Keratinocyte (primary cell): Measurements from ENCODE around the gene REEP6. TPM values are rescaled to one million over a fixed set of nuclear protein-coding genes. Genes with fewer than 3 reads are reported as not detected.

Source experiments
- DNase-seq: peaks from one replicate; pipeline ENCODE4 v3.0.0-alpha.2; 2011; ENCODE audit warnings: low read depth, missing footprints, low spot score
- FAIRE-seq: peaks from 2 replicates; lab custom pipeline; 2011; peaks lifted over from hg19 to GRCh38; lab: Jason Lieb, UNC
- H2AFZ ChIP-seq: 2 replicates; pipeline ENCODE4 v1.6.0; 2012; ENCODE audit warnings: low read length, control low read depth, inconsistent platforms; ENCODE audit not compliant: control insufficient read depth
- H3K27ac ChIP-seq: 2 replicates; pipeline ENCODE4 v1.5.1; 2011; ENCODE audit warnings: low read length; ENCODE audit not compliant: control insufficient read depth, insufficient read depth
- H3K27me3 ChIP-seq: 3 replicates; pipeline ENCODE4 v1.6.0; 2011; ENCODE audit warnings: low read length; ENCODE audit not compliant: control insufficient read depth, insufficient read depth; ENCODE audit errors: extremely low read depth
- H3K36me3 ChIP-seq, 2 experiments: 2 replicates in 1 of 2; 3 replicates in 1 of 2; pipeline ENCODE4 v1.5.1; 2011; ENCODE audit warnings: low read length in 2 of 2, mild to moderate bottlenecking in 1 of 2; ENCODE audit not compliant: control insufficient read depth in 2 of 2, insufficient read depth in 2 of 2; ENCODE audit errors: extremely low read depth in 1 of 2
- H3K4me1 ChIP-seq: 3 replicates; pipeline ENCODE4 v1.5.1; 2011; ENCODE audit warnings: low read length; ENCODE audit not compliant: control insufficient read depth, insufficient read depth; ENCODE audit errors: extremely low read depth
- H3K4me2 ChIP-seq: 3 replicates; pipeline ENCODE4 v1.6.0; 2011; ENCODE audit warnings: low read depth, low read length; ENCODE audit not compliant: control insufficient read depth, insufficient read depth; ENCODE audit errors: extremely low read depth
- H3K4me3 ChIP-seq, 3 experiments: fragments of 200-600 bp in 1 of 3; sonication (generic) in 1 of 3; 2 replicates in 2 of 3; 3 replicates in 1 of 3; pipeline ENCODE4 v1.5.1; 2011 to 2016; ENCODE audit warnings: low read length in 3 of 3, mild to moderate bottlenecking in 3 of 3, control low read depth in 2 of 3, inconsistent platforms in 1 of 3, low read depth in 1 of 3, mixed read lengths in 1 of 3, mixed run types in 1 of 3, moderate library complexity in 1 of 3; ENCODE audit not compliant: control insufficient read depth in 2 of 3, insufficient read depth in 2 of 3; ENCODE audit errors: extremely low read depth in 1 of 3
- H3K79me2 ChIP-seq: 2 replicates; pipeline ENCODE4 v1.6.0; 2012; ENCODE audit warnings: low read length; ENCODE audit not compliant: control insufficient read depth, insufficient read depth
- H3K9ac ChIP-seq: 3 replicates; pipeline ENCODE4 v1.6.0; 2011; ENCODE audit warnings: low read length; ENCODE audit not compliant: control insufficient read depth, insufficient read depth; ENCODE audit errors: extremely low read depth
- H3K9me1 ChIP-seq: 3 replicates; pipeline ENCODE4 v1.6.0; 2011; ENCODE audit warnings: low read length; ENCODE audit not compliant: control insufficient read depth, insufficient read depth; ENCODE audit errors: extremely low read depth
- H3K9me3 ChIP-seq: 2 replicates; pipeline ENCODE4 v1.5.1; 2012; ENCODE audit warnings: low read depth, low read length; ENCODE audit not compliant: control insufficient read depth
- H4K20me1 ChIP-seq: 3 replicates; pipeline ENCODE4 v1.6.0; 2011; ENCODE audit warnings: low read length; ENCODE audit not compliant: control insufficient read depth, insufficient read depth; ENCODE audit errors: extremely low read depth
- CTCF ChIP-seq, 3 experiments: IDR thresholded peaks in 1 of 3; conservative IDR thresholded peaks in 1 of 3; optimal IDR thresholded peaks in 1 of 3; 2 replicates in 2 of 3; 3 replicates in 1 of 3; pipeline versions ENCODE3 to v1.5.1; 2011; ENCODE audit warnings: low read length in 3 of 3, mild to moderate bottlenecking in 3 of 3, moderate library complexity in 2 of 3, control low read depth in 1 of 3, inconsistent platforms in 1 of 3; ENCODE audit not compliant: insufficient read depth in 2 of 3; ENCODE audit errors: extremely low read depth in 1 of 3
- EZH2 ChIP-seq: IDR thresholded peaks from one replicate; pipeline ENCODE4 v1.6.1; 2012; ENCODE audit warnings: inconsistent platforms, mild to moderate bottlenecking, low read length, moderate library complexity
- dilution Hi-C: fragments of 300-500 bp; cut with MboI; formaldehyde crosslinking; loops from one replicate; pipeline ENCODE4 v1.7.0; 2020; ENCODE audit warnings: low sequenced_read_pairs; ENCODE audit not compliant: extremely low pct_ligation_motif_present
- polyA plus RNA-seq, 5 experiments: library from polyadenylated mRNA; depleted of rRNA in 3 of 5; stranded (reverse) in 3 of 5; stranded (forward) in 1 of 5; unstranded in 1 of 5; fragments of >200 nt; gene quantifications; 1 replicate in 1 of 5; 2 replicates in 3 of 5; 3 replicates in 1 of 5; pipeline versions ENCODE4 v1.2.1 to v1.2.3, GENCODE V29; 2011 to 2012; ENCODE audit warnings: missing spikeins in 2 of 5, low read depth in 1 of 5, low replicate concordance in 1 of 5

Gene REEP6
- polyA plus RNA-seq, 1 donor (not counting 4 experiments of a cell fraction or from before 2014, with no cell fraction given) = 1.2 TPM

GRCh38 chr19:1510807-1511206 lies 19.8 kb downstream of the REEP6 start:
- H3K27ac ChIP-seq = no peak overlapping the region
- H3K9me1 ChIP-seq = no peaks in the 10 kb centered on the region
- no peak overlapping the region for H3K4me3 ChIP-seq
- H3K79me2 ChIP-seq = no peaks in the 10 kb centered on the region
- no peak overlapping the region for H2AFZ ChIP-seq
- H3K9me3 ChIP-seq = no peaks in the 10 kb centered on the region
- no peaks in the 10 kb centered on the region for H4K20me1 ChIP-seq
- FAIRE-seq (no peak), DNase-seq (no peak)
- H3K4me1 ChIP-seq = peaks cover 13% of the 10 kb centered on the region
- H3K27me3 ChIP-seq = no peaks in the 10 kb centered on the region
- no peak overlapping the region for H3K9ac ChIP-seq
- no peak overlapping the region for H3K4me2 ChIP-seq
- TF ChIP-seq CTCF (optimal IDR thresholded peaks at IDR 0.05 in 1 of 3, IDR thresholded peaks at IDR 0.05 in 1 of 3, conservative IDR thresholded peaks at IDR 0.05 in 1 of 3; ENCODE audit: extremely low read depth in 1 of 3, insufficient read depth in 2 of 3, low read length in 3 of 3) (no peak), EZH2 (no peak)
- dilution Hi-C loops = no loop called here
- peaks cover 0 to 2% of the 10 kb centered on the region in 2 experiments for H3K36me3 ChIP-seq

GRCh38 chr19:1511318-1512317 lies 20.6 kb downstream of the REEP6 start:
- dilution Hi-C loops = no loop called here
- Histone ChIP-seq H3K9me3 (no peaks in the 10 kb centered on the region), H3K36me3 (peaks cover 0 to 2% of the 10 kb centered on the region in 2 experiments), H4K20me1 (no peaks in the 10 kb centered on the region), H3K27me3 (no peaks in the 10 kb centered on the region), H3K79me2 (no peaks in the 10 kb centered on the region), H3K9ac (no peak overlapping the region), H2AFZ (no peak overlapping the region), H3K9me1 (no peaks in the 10 kb centered on the region), H3K4me1 (peaks cover 13% of the 10 kb centered on the region), H3K4me3 (peak overlapping the region in 2 of 3 experiments; percentile 18 to 57), H3K4me2 (peak overlapping the region; percentile 51), H3K27ac (no peak overlapping the region)
- DNase-seq = no peak
- TF ChIP-seq CTCF (optimal IDR thresholded peaks at IDR 0.05 in 1 of 3, IDR thresholded peaks at IDR 0.05 in 1 of 3, conservative IDR thresholded peaks at IDR 0.05 in 1 of 3; ENCODE audit: extremely low read depth in 1 of 3, insufficient read depth in 2 of 3, low read length in 3 of 3) (no peak), EZH2 (no peak)
- FAIRE-seq = no peak
